RPMI7951 (cell line): ENCODE data around the gene TMED3. TPM values are rescaled to one million over a fixed set of nuclear protein-coding genes. Genes with fewer than 3 reads are reported as not detected.

Experiments used
- DNase-seq: peaks from one replicate; pipeline ENCODE4 v3.0.0-alpha.2; 2012; ENCODE audit warnings: low read depth
- total RNA-seq: library from RNA; depleted of rRNA; stranded (reverse); fragments of >200 nt; shearing (Covaris generic); gene quantifications from 2 replicates; pipeline ENCODE4 v1.2.3, GENCODE V29; 2014; rRNA removed

TMED3 gene
- total RNA-seq, result 119 and 130 TPM in 2 replicates

DNA sequence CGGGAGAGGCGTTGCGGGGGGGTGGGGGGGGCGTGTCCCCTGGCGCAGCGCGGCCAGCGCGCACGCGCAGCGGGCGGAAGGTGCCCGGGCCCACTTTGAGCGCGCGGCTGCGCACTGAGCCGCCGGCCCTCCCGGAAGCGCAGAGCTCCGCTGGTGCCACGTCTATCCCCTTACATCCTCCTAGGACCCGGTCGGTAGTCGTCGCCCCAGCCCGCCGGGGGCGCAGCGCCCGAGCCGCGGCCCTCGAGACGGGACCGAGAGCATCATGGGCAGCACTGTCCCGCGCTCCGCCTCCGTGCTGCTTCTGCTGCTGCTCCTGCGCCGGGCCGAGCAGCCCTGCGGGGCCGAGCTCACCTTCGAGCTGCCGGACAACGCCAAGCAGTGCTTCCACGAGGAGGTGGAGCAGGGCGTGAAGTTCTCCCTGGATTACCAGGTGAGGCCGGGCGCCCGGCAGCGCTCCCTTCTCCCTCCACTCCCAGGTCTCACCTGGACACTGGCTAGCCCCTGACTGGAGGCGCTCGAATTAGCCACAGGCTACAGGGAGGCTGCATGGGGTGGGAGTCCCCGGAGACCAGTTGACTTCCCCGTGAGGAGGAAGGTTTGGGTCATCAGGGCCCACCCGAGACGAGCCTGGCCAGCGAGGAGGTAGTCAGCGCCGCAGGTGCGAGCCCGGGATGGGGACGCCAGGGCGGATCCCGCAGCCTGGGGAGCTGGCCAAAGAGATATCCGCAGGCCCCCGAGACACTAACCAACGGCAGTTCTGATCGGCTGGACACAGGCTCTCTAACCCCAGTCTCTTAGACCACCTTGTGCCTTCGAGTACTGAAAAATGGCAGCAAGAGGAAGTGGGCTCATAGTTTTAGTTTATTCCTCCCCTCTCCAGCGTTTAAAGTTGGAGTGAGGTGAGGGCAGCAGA, at the start of gene TMED3:
Gene TMED3, plus strand, starts transcription at position 128 of the 916 bp plus-strand sequence. Its CDS starts 138 bp downstream, at position 266.
- DNase-seq, result peak; percentile 84

DNA sequence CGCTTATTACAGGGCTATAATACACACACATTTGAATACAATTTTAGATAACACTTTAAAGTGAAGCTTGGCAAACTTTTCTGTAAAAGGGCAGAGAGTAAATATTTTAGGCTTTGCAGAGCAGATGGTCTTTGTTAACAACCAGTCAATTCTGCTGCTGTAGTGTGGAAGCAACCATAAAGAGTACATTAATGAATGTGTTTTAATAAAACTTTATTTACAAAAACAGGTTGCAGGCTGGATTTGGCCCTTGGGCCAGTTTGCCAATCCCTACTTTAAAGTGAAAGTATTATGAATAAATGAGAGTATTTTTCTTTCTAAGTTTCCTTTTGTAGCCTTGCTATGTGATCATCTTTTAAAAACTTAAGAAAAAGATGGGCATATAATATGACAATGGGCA, 49.1 kb upstream of the TMED3 start:
- DNase-seq, result no peak

DNA sequence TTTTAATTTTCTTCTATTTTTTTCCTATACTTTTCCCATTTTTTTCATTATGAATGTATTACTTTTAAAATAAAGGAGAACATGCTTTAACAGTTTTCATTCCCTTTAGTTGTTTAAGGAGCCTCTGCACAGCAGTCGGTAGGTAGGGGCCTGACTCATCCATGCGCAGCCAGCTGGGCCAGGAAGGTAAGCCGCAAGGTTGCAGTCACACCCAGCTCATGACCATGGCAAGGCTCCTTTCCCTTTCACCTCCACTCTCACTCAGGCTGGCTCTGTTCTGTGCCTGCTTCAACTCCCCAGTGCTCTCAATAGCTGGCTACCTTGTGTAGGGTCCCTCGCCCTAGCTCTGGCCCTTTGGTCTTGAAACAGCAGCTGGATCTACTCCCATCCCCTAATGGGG, 45.7 kb upstream of the TMED3 start:
- DNase-seq, result no peak

DNA sequence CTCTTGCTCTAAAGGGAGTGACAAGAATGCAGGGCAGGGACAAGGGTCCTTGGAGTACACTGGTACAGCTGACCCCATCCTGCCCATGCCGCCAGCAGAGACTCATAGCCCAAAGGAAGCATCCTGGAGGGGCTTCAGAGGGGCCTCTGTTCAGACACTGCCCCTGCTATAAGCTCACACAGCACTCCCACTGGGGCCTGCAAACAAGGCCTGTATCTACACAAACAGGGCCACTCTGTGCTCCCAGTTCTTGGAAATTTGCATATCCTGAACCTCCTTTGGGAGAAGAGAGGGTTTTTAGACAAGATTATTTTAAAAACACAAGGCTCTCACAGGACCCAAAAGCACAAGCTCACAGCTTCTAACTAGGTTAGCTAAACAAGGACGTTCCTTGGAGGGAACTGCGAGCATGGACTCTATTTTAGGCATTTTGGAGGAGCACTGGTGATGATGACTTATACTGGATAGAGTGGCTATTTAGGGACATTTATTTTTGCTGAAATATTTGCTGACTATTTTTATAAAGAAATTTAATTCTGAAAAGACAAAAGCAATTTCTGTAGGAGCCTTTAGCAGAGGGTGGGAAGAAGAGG, 44.8 kb upstream of the TMED3 start:
- DNase-seq, result no peak

DNA sequence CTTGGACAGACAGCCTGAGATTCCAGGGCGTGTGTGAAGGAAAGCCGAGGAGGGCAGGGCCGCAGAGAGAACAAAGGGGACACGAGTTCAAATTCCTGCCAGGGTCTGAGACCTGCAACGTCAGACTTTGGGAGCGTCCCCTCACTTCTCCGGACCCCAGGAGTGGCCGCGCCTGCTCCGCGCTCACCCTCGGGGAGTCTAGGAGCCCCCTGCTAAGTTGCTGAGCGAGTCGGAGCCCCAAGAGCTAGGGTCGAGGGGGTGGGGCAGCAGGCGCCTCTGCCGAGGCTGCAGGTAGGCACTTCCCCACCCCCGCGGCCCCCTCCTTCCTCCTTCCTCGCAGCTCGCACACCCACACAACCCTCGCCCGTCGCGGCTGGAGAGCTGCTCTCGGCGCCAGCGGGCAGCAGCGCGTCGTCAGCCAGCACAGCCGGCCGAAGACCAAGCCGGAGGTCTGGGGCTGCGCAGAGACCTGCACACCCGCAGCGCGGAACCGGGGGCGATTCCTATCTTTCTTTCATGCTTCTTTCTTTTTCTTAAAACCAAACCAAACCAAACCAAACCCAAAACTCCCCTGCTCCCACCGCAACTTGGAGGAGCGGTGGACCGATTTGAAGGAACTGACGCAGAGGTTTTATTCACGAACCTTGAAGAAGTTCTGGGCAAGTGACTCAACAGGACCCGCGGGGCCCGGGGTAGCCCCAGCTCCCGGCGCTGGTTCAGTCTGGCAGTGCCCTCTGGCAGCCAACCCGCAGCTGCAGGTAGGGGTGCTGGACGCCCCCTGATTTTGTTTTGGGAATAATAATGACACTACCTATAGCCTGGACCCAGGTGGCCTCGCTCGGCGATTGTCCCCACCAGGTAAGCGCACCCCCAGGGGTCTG, 28.3 kb upstream of the TMED3 start, which contains the start of gene ANKRD34C:
Gene ANKRD34C, plus strand, starts transcription at position 352 of the 881 bp plus-strand sequence. CDS start 10,563 bp downstream, outside the sequence.
- no peak for DNase-seq

DNA sequence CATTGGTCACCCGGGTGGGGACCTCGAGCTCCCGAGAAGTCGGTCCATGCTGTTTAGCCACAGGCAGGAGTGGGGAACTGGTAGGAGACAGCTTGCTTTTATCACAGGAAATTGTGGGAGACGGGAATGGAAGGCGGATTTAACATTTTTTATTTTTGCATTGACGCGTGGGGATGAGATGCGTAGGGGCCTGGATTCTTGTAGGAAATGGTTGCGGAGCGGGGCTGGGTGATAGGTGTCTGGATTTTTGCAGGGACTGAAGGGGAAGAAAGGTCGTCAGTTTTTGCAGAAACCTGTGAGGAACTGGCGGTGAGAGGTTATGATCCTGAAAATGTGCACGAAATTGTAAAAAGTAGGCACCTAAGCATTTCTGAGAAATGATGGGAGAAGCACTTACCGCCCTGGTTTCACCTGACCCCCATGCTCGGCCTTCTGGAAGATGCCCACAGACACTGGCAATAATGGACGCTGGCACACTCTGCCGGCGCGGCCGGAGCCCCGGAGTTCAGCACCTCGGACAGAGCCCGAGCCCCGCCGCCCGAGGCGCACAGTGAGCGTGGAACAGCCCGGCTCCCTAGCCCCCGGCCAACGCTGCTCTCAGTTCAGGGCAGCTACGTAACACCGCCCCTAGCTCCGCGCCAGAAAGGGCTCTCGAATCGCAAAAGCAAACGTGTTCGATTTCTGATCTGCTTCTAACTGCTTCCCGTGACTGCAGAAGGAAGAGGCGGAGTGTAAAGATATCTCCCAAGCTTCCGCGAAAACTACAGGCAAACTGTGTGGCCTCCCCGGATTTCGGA, 27.5 kb upstream of the TMED3 start:
- DNase-seq, result peak; percentile 21

DNA sequence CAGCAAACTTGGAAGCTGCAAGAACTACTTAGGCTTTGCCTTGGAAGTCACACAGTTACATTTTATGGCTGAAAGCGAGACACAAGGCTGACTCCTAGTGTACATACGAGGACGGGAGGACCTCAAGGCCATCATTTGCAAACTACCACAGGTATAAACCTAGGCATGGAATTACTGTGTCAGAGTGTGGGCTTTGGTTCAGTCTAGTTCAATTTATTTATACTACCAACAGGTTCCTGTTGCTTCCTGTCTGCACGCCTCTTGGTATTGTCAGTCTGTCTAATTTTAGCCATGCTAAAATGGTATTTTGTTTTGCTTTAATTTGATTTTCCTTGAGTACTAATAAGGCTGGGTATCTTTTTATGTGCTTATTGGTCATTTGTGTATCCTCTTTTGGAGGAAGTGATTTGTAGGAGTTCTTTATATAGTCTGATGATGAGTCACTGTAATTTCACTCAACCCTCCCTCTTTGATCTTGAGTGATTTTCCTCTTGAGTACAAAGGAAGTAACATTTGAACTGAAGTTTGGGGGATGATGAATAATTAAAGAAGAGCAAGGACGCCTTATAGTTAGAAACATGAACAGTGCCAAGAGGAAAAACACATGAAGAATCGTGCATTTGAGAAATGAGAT, 20.2 kb upstream of the TMED3 start:
- peak; percentile 39 for DNase-seq

DNA sequence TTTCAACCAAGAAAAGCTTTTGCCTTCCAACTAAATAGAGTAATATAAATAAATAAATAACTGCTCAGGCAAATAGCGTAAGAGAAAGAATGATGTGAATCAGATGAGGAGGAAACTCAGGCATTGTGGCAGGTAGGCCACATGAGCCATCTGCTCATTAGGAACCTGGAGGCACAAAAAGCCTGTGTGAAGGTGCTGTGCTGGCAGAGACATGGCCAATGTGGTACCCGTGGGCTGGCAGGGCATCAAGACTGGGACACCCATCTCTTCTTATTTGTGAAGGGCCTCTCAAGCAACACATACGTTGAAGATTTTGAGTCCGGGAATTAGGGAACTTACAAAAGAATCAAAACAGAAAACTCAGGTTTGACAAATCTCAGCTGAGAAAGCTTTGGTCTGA, 18.9 kb upstream of the TMED3 start:
- no peak for DNase-seq

DNA sequence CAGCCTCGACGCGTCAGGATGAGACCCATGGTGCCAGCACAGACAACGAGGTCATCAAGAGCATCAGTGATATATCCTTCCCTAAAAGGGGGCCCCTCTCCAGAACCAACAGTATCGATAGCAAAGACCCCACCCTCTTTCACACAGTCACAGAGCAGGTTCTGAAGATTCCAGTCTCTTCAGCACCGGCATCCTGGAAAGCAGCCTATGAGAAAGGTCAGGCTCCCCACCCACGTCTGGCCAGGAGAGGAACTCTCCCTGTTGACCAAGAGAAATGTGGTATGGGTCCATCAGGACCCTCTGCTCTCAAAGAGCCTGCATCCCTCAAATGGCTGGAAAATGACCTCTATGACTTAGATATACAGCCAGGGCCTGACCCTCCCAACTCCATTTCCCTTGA, 16.8 kb upstream of the TMED3 start:
- no peak for DNase-seq

DNA sequence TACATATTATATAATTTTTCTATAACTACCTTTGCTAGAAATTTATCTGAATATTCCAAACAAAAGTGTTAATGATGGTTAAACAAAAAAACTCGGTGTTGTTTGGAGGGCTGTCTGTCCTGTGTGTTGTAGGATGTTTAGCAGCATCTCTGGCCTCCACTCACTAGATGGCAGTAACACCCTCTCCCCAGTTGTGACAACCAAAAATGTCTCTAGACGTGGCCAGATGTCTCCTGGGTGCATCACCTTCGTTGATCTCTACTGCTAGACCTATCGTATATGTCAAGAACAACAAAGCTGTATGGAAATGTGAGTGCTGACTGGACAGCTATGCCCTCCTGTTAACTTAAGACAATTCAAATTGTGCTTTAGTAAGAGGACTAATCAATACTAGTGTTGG, 14.3 kb upstream of the TMED3 start:
- DNase-seq, result no peak

DNA sequence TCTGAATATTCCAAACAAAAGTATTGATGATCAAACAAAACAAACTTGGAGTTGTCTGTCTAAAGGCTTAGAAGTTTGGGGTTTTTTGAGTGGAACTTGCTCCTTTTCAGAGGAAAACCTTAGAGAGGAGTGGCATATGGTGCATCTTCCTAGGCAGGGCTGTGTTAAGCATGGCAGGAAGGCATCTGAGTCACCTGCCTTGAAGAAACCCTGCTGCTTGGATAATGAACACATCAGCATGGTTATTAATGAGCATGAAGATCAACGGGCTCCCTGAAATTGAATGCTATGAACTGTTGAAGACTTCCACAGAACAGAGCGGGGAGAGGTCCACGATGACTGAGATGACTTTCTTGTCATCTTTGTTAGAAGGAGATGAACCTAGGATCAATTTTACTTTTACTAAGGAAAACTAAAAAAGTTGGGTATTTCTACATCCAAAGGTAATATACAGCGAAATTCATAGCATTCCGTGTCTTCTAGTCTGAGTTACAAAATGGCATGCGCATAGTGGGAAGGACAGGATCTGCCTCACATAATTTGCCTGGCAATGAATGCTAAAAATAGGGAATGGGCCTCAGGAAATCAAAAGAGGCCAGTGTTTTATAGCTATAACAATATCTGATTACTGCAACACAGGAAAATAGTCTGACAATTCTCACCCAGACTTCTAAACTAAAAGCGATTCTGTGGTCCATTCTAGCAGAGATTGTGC, 11.6 kb upstream of the TMED3 start:
- no peak for DNase-seq

DNA sequence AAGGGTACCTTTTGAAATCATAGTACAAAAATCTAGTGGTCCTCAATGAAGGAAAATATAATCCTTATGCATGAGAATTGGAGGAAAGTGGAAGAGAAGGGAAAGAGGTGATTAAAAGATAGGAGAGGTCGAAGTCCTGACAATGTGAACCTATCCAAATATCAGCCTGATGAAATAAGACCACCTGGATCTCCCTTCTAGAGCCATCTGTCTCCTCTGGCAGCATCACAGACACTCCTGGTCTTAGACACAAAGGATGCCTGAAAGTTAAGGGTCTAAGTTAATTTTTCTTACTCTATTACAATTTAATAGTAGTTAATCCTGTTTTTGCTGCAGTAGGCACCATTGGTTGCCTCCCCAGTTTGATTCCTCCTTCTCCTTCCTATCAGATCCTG, 11.1 kb upstream of the TMED3 start:
- DNase-seq, result no peak

DNA sequence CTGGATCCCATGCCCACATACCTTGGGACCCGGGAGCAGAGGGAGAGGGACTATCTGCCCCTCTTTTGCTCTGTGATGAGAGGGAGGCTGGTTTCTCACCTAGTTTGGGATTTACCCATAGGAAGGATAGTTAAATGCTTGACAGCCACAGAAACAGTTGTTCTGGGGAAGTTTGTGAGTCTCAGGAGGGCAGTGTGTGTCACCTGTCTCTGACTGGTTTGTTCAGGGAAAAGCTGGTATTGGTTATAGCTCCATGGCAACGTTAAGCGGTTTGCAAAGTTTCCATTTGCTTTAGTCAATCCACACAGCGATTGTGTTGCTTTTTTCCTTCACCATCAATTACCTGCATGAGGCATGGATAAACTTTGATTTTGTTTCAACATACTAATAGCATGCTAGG, 3.7 kb upstream of the TMED3 start:
- no peak for DNase-seq

DNA sequence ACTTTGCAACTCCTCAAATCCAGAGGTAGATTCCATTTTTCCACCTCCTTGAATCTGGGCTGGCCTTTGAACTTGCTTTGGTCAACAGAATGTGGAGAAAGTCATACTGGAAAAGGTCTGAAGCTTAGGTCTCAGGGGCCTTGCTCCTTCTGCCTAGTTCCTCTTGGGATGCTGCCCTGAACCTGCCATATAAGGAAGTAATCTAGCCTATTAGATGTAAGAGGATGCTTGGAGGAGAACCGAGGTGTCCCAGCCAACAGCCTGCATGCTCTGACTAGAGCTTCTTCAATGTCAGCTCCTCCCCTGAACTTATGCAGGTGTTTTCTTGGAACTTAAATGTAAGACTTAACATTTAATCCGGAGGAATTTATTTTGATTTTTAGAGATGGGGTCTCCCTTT, 2.0 kb upstream of the TMED3 start:
- no peak for DNase-seq

DNA sequence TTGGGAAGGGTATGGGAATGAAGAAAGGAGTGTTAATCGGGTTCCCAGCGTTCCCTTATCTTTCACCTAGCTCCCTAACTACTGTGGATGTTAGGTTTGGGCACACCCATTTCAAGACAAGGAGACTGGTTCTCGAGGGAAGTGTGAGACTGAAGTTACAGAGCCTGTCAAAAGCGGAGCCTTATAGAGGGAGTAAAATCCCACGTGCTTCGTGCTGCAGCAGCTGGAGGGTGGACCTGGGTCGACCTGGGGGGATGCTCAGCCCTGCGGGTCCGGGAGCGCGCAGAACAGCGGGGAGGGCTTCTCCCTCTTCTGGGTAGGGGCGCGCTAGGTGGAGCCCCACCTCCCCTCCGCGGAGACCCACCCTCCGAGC, 314 bp upstream of the TMED3 start:
- peak; percentile 51 for DNase-seq

DNA sequence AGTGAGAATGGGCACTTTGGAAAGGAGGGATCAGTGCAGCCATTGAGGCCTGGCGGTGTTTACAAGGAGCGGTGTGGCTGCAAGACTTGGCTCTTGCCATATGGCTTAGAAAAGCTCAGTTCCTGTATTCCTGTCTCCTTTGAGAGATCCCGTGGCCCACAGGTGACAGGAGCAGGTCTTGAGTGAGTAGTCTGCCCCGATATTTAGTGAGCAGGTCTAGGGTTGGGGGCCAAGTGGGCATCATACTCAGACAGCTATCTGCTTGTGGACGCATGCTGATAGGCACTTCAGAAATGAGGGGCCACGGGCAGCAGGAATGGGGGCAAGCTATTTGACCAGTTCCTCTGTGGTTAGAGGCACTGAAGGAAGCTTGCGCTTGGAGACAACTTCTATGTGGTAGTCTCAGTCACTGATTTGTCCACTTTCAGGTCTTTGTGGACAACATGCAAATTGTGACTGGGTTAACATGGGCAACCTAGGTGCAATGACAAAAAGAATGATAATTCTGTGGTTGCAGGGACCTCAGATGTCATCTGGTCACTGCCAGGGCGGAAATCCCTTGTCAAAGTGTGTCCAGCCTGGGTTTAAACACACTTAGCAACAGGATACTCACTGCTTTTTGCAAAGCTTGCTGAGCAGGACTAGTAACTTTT, 1.1 kb downstream of the TMED3 start:
- peak; percentile 9 for DNase-seq

DNA sequence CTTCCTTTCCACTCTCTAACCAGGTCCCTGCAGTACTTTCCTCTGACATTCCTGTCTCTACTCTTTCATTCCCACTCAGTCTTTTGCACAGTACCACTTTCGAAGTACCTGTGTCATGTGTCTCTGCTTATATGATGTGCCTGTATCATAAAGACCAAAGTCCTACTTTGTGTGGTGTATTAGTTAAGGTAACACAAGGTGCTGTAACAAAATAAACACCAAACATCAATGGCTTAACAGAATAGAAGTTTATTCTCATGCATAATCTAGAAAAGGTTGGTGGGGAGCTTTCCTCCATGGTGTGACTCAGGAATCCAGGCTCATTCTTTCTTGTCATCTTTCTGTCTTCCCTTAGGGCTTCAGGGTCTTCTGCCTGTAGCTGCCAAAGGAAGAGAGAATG, 3.3 kb downstream of the TMED3 start:
- no peak for DNase-seq

DNA sequence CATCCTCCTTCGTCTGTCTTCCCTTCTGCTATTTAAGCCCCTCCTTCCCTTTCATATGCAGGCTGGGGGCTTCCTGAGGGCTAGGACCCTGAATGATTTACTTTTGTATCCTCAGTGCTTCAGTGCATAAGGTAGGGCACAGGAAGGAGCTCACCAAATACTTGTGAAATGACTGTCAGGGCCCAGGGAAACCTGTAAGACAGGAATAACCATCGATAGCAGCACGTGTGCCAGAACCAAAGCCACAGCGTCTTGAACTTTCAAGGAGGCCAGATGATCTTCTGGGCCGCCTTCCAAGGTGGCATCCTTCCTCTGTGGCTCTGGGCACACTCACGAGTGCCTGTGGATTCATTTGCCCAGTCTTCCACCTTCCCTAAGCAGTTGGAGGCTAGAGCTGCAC, 3.9 kb downstream of the TMED3 start:
- no peak for DNase-seq

DNA sequence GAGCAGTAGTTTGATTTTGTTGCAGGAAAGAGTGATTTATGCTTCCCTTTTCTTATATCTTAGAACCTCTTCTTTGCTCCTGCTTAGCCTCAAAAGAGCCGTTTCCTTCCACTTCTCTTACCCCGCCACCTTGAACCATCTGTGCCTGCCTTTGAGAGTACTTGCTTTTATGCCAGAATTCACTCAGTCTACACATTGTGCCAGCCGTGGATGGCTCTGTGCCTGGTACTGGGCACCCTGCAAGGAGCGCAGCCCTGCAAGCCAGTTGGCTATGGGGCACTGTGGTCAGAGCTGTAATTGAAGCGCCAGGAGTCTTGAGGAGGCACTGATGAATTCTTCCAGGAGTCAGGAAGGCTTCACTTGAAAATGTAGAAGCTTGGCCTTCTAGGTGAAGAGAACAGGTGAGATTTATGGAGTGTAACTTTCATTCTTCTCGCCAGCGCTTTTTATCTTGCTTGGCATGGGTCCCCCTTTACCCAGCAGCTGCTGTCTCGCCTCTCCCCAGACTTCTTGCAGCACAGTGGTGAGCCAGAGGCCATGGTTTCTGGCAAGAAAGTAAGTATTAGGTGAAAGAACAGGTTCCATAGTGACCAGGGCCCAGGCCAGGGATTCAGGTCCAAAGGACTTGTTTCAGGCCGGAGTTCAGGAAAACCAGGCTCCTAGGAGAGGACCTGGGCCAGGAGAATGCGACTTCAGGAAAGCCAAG, 4.9 kb downstream of the TMED3 start:
- DNase-seq, result no peak
